ENCODE results near the gene WSCD1.

The WSCD1 gene

GRCh38 chr17:6075845-6076244 lies 5.7 kb downstream of the WSCD1 start:
- H3K27ac ChIP-seq (ENCODE audit: low read depth, low read length): no peak overlapping the region
- H2AK5ac ChIP-seq (ENCODE audit: low read length): no peak overlapping the region
- no peak overlapping the region for H3K56ac ChIP-seq (ENCODE audit: low read length)
- no peak overlapping the region for H2BK15ac ChIP-seq (replicated peaks; ENCODE audit: low read depth)
- no peak for DNase-seq
- no peak overlapping the region for H4K5ac ChIP-seq (ENCODE audit: low read length)
- no peak overlapping the region for H3K4me2 ChIP-seq (ENCODE audit: low read length)
- H3K36me3 ChIP-seq (ENCODE audit: control insufficient read depth, insufficient read depth, low read length): no peaks in the 10 kb centered on the region
- H3K23ac ChIP-seq (ENCODE audit: low read length): no peak overlapping the region
- H3K79me2 ChIP-seq (ENCODE audit: control insufficient read depth, insufficient read depth, low read length): no peaks in the 10 kb centered on the region
- no CpG with 5 or more reads among the region's 8 CpGs for WGBS (ENCODE audit: extremely low coverage, insufficient coverage, low lambda C conversion rate)
- no peak overlapping the region for H3K18ac ChIP-seq (ENCODE audit: low read length)
- H3K4me3 ChIP-seq (ENCODE audit: low read length): no peak overlapping the region
- H3K4ac ChIP-seq (ENCODE audit: low read depth, low read length): no peak overlapping the region
- H4K8ac ChIP-seq (ENCODE audit: low read depth, low read length): no peak overlapping the region
- H2BK120ac ChIP-seq (ENCODE audit: low read depth, low read length): no peak overlapping the region
- no peaks in the 10 kb centered on the region for H3K4me1 ChIP-seq (ENCODE audit: control insufficient read depth, low read depth, low read length)
- no peak overlapping the region for H2BK5ac ChIP-seq (ENCODE audit: low read length)
- H3K27me3 ChIP-seq (ENCODE audit: insufficient read depth, low read length, poor library complexity): no peaks in the 10 kb centered on the region
- H3K9ac ChIP-seq (ENCODE audit: low read length): no peak overlapping the region
- H3K79me1 ChIP-seq (ENCODE audit: low read length): no peaks in the 10 kb centered on the region

- H3K23ac ChIP-seq (ENCODE audit: low read length): no peak overlapping the region
- H3K4me1 ChIP-seq (ENCODE audit: control insufficient read depth, low read depth, low read length): no peaks in the 10 kb centered on the region
- H3K79me2 ChIP-seq (ENCODE audit: control insufficient read depth, insufficient read depth, low read length): no peaks in the 10 kb centered on the region
- H3K36me3 ChIP-seq (ENCODE audit: control insufficient read depth, insufficient read depth, low read length): no peaks in the 10 kb centered on the region
- no CpG with 5 or more reads among the region's 5 CpGs for WGBS (ENCODE audit: extremely low coverage, insufficient coverage, low lambda C conversion rate)
- no peak overlapping the region for H2AK5ac ChIP-seq (ENCODE audit: low read length)
- no peak overlapping the region for H3K9ac ChIP-seq (ENCODE audit: low read length)
- no peak overlapping the region for H4K5ac ChIP-seq (ENCODE audit: low read length)
- no peak overlapping the region for H3K4me3 ChIP-seq (ENCODE audit: low read length)
- DNase-seq: no peak
- H3K27ac ChIP-seq (ENCODE audit: low read depth, low read length): no peak overlapping the region
- H3K56ac ChIP-seq (ENCODE audit: low read length): no peak overlapping the region
- no peak overlapping the region for H3K18ac ChIP-seq (ENCODE audit: low read length)
- no peak overlapping the region for H2BK120ac ChIP-seq (ENCODE audit: low read depth, low read length)
- no peaks in the 10 kb centered on the region for H3K79me1 ChIP-seq (ENCODE audit: low read length)
- no peaks in the 10 kb centered on the region for H3K27me3 ChIP-seq (ENCODE audit: insufficient read depth, low read length, poor library complexity)
- H2BK15ac ChIP-seq (replicated peaks; ENCODE audit: low read depth): no peak overlapping the region
- no peak overlapping the region for H3K4me2 ChIP-seq (ENCODE audit: low read length)
- H2BK5ac ChIP-seq (ENCODE audit: low read length): no peak overlapping the region
- H4K8ac ChIP-seq (ENCODE audit: low read depth, low read length): no peak overlapping the region
- no peak overlapping the region for H3K4ac ChIP-seq (ENCODE audit: low read depth, low read length)
Measured at GRCh38 chr17:6077752-6078151, 7.6 kb downstream of the WSCD1 start.

- Histone ChIP-seq H3K4me1 (ENCODE audit: control insufficient read depth, low read depth, low read length) (no peaks in the 10 kb centered on the region), H3K27ac (ENCODE audit: low read depth, low read length) (no peak overlapping the region), H3K79me2 (ENCODE audit: control insufficient read depth, insufficient read depth, low read length) (no peaks in the 10 kb centered on the region), H2BK5ac (ENCODE audit: low read length) (no peak overlapping the region), H2AK5ac (ENCODE audit: low read length) (no peak overlapping the region), H2BK120ac (ENCODE audit: low read depth, low read length) (no peak overlapping the region), H3K4me2 (ENCODE audit: low read length) (no peak overlapping the region), H3K79me1 (ENCODE audit: low read length) (no peaks in the 10 kb centered on the region), H2BK15ac (replicated peaks; ENCODE audit: low read depth) (no peak overlapping the region), H3K4ac (ENCODE audit: low read depth, low read length) (no peak overlapping the region), H3K27me3 (ENCODE audit: insufficient read depth, low read length, poor library complexity) (no peaks in the 10 kb centered on the region), H3K4me3 (ENCODE audit: low read length) (no peak overlapping the region), H3K18ac (ENCODE audit: low read length) (no peak overlapping the region), H3K36me3 (ENCODE audit: control insufficient read depth, insufficient read depth, low read length) (no peaks in the 10 kb centered on the region), H3K56ac (ENCODE audit: low read length) (no peak overlapping the region), H4K5ac (ENCODE audit: low read length) (no peak overlapping the region), H3K23ac (ENCODE audit: low read length) (no peak overlapping the region), H3K9ac (ENCODE audit: low read length) (no peak overlapping the region), H4K8ac (ENCODE audit: low read depth, low read length) (no peak overlapping the region)
- no peak for DNase-seq
- no CpG with 5 or more reads among the region's 9 CpGs for WGBS (ENCODE audit: extremely low coverage, insufficient coverage, low lambda C conversion rate)
Measured at GRCh38 chr17:6078458-6078871, 8.3 kb downstream of the WSCD1 start.

GRCh38 chr17:6079155-6079888 lies 9.1 kb downstream of the WSCD1 start:
- Histone ChIP-seq H3K79me2 (ENCODE audit: control insufficient read depth, insufficient read depth, low read length) (no peaks in the 10 kb centered on the region), H2BK5ac (ENCODE audit: low read length) (no peak overlapping the region), H3K56ac (ENCODE audit: low read length) (no peak overlapping the region), H3K18ac (ENCODE audit: low read length) (no peak overlapping the region), H3K9ac (ENCODE audit: low read length) (no peak overlapping the region), H3K36me3 (ENCODE audit: control insufficient read depth, insufficient read depth, low read length) (no peaks in the 10 kb centered on the region), H4K5ac (ENCODE audit: low read length) (no peak overlapping the region), H2BK120ac (ENCODE audit: low read depth, low read length) (no peak overlapping the region), H3K4me1 (ENCODE audit: control insufficient read depth, low read depth, low read length) (no peaks in the 10 kb centered on the region), H3K23ac (ENCODE audit: low read length) (no peak overlapping the region), H3K27ac (ENCODE audit: low read depth, low read length) (no peak overlapping the region), H2AK5ac (ENCODE audit: low read length) (no peak overlapping the region), H3K4me3 (ENCODE audit: low read length) (no peak overlapping the region), H3K27me3 (ENCODE audit: insufficient read depth, low read length, poor library complexity) (no peaks in the 10 kb centered on the region), H2BK15ac (replicated peaks; ENCODE audit: low read depth) (no peak overlapping the region), H4K8ac (ENCODE audit: low read depth, low read length) (no peak overlapping the region), H3K4ac (ENCODE audit: low read depth, low read length) (no peak overlapping the region), H3K79me1 (ENCODE audit: low read length) (no peaks in the 10 kb centered on the region), H3K4me2 (ENCODE audit: low read length) (no peak overlapping the region)
- no peak for DNase-seq
- no CpG with 5 or more reads among the region's 13 CpGs for WGBS (ENCODE audit: extremely low coverage, insufficient coverage, low lambda C conversion rate)

GRCh38 chr17:6079960-6080359 lies 9.8 kb downstream of the WSCD1 start:
- Histone ChIP-seq H3K4me1 (ENCODE audit: control insufficient read depth, low read depth, low read length) (no peaks in the 10 kb centered on the region), H3K36me3 (ENCODE audit: control insufficient read depth, insufficient read depth, low read length) (no peaks in the 10 kb centered on the region), H3K4me2 (ENCODE audit: low read length) (no peak overlapping the region), H2BK120ac (ENCODE audit: low read depth, low read length) (no peak overlapping the region), H2AK5ac (ENCODE audit: low read length) (no peak overlapping the region), H3K9ac (ENCODE audit: low read length) (no peak overlapping the region), H2BK5ac (ENCODE audit: low read length) (no peak overlapping the region), H2BK15ac (replicated peaks; ENCODE audit: low read depth) (no peak overlapping the region), H3K23ac (ENCODE audit: low read length) (no peak overlapping the region), H4K5ac (ENCODE audit: low read length) (no peak overlapping the region), H3K79me2 (ENCODE audit: control insufficient read depth, insufficient read depth, low read length) (no peaks in the 10 kb centered on the region), H3K56ac (ENCODE audit: low read length) (no peak overlapping the region), H3K27me3 (ENCODE audit: insufficient read depth, low read length, poor library complexity) (no peaks in the 10 kb centered on the region), H3K27ac (ENCODE audit: low read depth, low read length) (no peak overlapping the region), H3K4ac (ENCODE audit: low read depth, low read length) (no peak overlapping the region), H3K79me1 (ENCODE audit: low read length) (no peaks in the 10 kb centered on the region), H4K8ac (ENCODE audit: low read depth, low read length) (no peak overlapping the region), H3K4me3 (ENCODE audit: low read length) (no peak overlapping the region), H3K18ac (ENCODE audit: low read length) (no peak overlapping the region)
- DNase-seq: no peak
- WGBS (ENCODE audit: extremely low coverage, insufficient coverage, low lambda C conversion rate): no CpG with 5 or more reads among the region's 2 CpGs
